GM13976 (cell line): ENCODE measurements around the gene CD276.
"Not testable (repeated sequence)": the region's sequence is repeated elsewhere in the genome, so short reads cannot be mapped to it uniquely, and the experiment has no call there.

Source experiments
- DNase-seq: peaks from one replicate; pipeline ENCODE4 v3.0.0; 2012; ENCODE audit warnings: low spot score
- CTCF ChIP-seq: IDR thresholded peaks from 2 replicates; pipeline ENCODE4 v1.5.1; 2012; ENCODE audit warnings: borderline replicate concordance, mild to moderate bottlenecking; ENCODE audit not compliant: insufficient read depth; ENCODE audit errors: extremely low read depth, missing control alignments, control extremely low read depth
- in situ Hi-C: fragments of 300-500 bp; cut with MboI; formaldehyde crosslinking; loops from one replicate; pipeline ENCODE4 v1.12.0; 2022; ENCODE audit warnings: low sequenced_read_pairs, mixed read lengths, inconsistent platforms; ENCODE audit not compliant: unreplicated experiment

The CD276 gene

GRCh38 chr15:73683777-73684580 lies at the start of gene CD276:
TSS of gene CD276 (plus strand) at chr15:73684383. CDS start at chr15:73699640, 15,257 bp downstream.
- TF ChIP-seq CTCF = peak; percentile 8
- in situ Hi-C loops = loop anchor here (25.0 kb wide), 1 partner anchor 372 kb away; no protein-coding TSS in a partner anchor
- peak; percentile 85 for DNase-seq

- TF ChIP-seq CTCF = no peak
- in situ Hi-C loops = loop anchor here (10.0 kb wide), 1 partner anchor 57 kb away; no protein-coding TSS in a partner anchor
- no peak for DNase-seq
Measured at GRCh38 chr15:73637527-73637926, 46.7 kb upstream of the CD276 start.

- in situ Hi-C loops = loop anchor here (10.0 kb wide), 1 partner anchor 55 kb away; no protein-coding TSS in a partner anchor
- DNase-seq = not testable (repeated sequence)
Measured at GRCh38 chr15:73639464-73639863, 44.7 kb upstream of the CD276 start.

- no peak for DNase-seq
- in situ Hi-C loops = no loop called here
Measured at GRCh38 chr15:73647259-73648013, 36.7 kb upstream of the CD276 start.

GRCh38 chr15:73648014-73648295 lies 36.2 kb upstream of the CD276 start:
- TF ChIP-seq CTCF = no peak
- in situ Hi-C loops = no loop called here
- no peak for DNase-seq

More at GRCh38 chr15:73647259-73648013, 36.7 kb upstream of the CD276 start:
- TF ChIP-seq CTCF = no peak

- TF ChIP-seq CTCF = no peak
- in situ Hi-C loops = no loop called here
Measured at GRCh38 chr15:73650416-73651126, 33.6 kb upstream of the CD276 start.

More at GRCh38 chr15:73650416-73651126, 33.6 kb upstream of the CD276 start:
- peak; percentile 54 for DNase-seq
